SK-N-SH treated with all-trans-retinoic acid at 6 μM for 48 hours (cell line): ENCODE measurements around the gene TMED10.

ENCODE experiments used
- ATAC-seq: fragments of 200-7000 bp; cut with Tn5 transposase; 3 replicates; pipeline ENCODE4 v1.9.1; 2020; ENCODE audit warnings: mild to moderate bottlenecking, moderate library complexity
- ARNTL ChIP-seq: fragments of 450-650 bp; formaldehyde crosslinking; IDR thresholded peaks from 2 replicates; pipeline ENCODE4 v1.5.0; 2020; ENCODE audit warnings: low read depth, mild to moderate bottlenecking, moderate library complexity, borderline replicate concordance
- BACH2 ChIP-seq: fragments of 250-450 bp; sonication (Bioruptor Pico); IDR thresholded peaks from 2 replicates; pipeline ENCODE4 v1.9.0; 2021; ENCODE audit warnings: mild to moderate bottlenecking, borderline replicate concordance
- CSDC2 ChIP-seq: fragments of 250-450 bp; sonication (Bioruptor Pico); IDR thresholded peaks from 2 replicates; pipeline ENCODE4 v1.5.0; 2020; ENCODE audit warnings: mild to moderate bottlenecking, moderate library complexity
- ESRRG ChIP-seq: fragments of 250-450 bp; sonication (Bioruptor Pico); IDR thresholded peaks from 2 replicates; pipeline ENCODE4 v1.6.1; 2021; ENCODE audit warnings: mild to moderate bottlenecking
- GLIS3 ChIP-seq: fragments of 250-450 bp; sonication (Bioruptor Pico); IDR thresholded peaks from 2 replicates; pipeline ENCODE4 v1.5.0; 2020; ENCODE audit warnings: mild to moderate bottlenecking, moderate library complexity
- ISL1 ChIP-seq: fragments of 250-450 bp; sonication (Bioruptor Pico); IDR thresholded peaks from 2 replicates; pipeline ENCODE4 v2.1.2; 2022; ENCODE audit warnings: mild to moderate bottlenecking, moderate library complexity
- OSR1 ChIP-seq: fragments of 250-450 bp; sonication (Bioruptor Pico); IDR thresholded peaks from 2 replicates; pipeline ENCODE4 v1.8.0; 2022; ENCODE audit warnings: moderate library complexity, mild to moderate bottlenecking, inconsistent platforms
- PPARA ChIP-seq: fragments of 250-450 bp; sonication (Bioruptor Pico); IDR thresholded peaks from 2 replicates; pipeline ENCODE4 v1.5.0; 2020; ENCODE audit warnings: mild to moderate bottlenecking, borderline replicate concordance
- RARB ChIP-seq: fragments of 250-450 bp; sonication (Bioruptor Pico); IDR thresholded peaks from 2 replicates; pipeline ENCODE4 v1.8.0; 2021; ENCODE audit warnings: mild to moderate bottlenecking, moderate library complexity
- SNAI2 ChIP-seq: fragments of 250-450 bp; sonication (Bioruptor Pico); IDR thresholded peaks from 2 replicates; pipeline ENCODE4 v1.5.0; 2020; ENCODE audit warnings: mild to moderate bottlenecking, moderate library complexity
- TCF4 ChIP-seq: fragments of 250-450 bp; sonication (Bioruptor Pico); IDR thresholded peaks from 2 replicates; pipeline ENCODE4 v1.8.0; 2021; ENCODE audit warnings: mild to moderate bottlenecking, moderate library complexity, borderline replicate concordance
- TOX ChIP-seq: fragments of 250-450 bp; sonication (Bioruptor Pico); IDR thresholded peaks from 2 replicates; pipeline ENCODE4 v1.8.0; 2021; ENCODE audit warnings: mild to moderate bottlenecking, moderate library complexity, borderline replicate concordance
- ZC3H10 ChIP-seq: fragments of 250-450 bp; sonication (Bioruptor Pico); IDR thresholded peaks from 2 replicates; pipeline ENCODE4 v1.5.1; 2021; ENCODE audit warnings: mild to moderate bottlenecking, moderate library complexity
- ZFP3 ChIP-seq: fragments of 250-450 bp; sonication (Bioruptor Pico); IDR thresholded peaks from 2 replicates; pipeline ENCODE4 v1.5.0; 2020; ENCODE audit warnings: mild to moderate bottlenecking, moderate library complexity
- ZFP30 ChIP-seq: fragments of 450-650 bp; formaldehyde crosslinking; IDR thresholded peaks from 2 replicates; pipeline ENCODE4 v1.5.0; 2022; ENCODE audit warnings: mild to moderate bottlenecking, moderate library complexity
- ZNF565 ChIP-seq: fragments of 450-650 bp; formaldehyde crosslinking; conservative IDR thresholded peaks from 2 replicates; pipeline ENCODE4 v1.5.0; 2020; ENCODE audit warnings: low read depth, mild to moderate bottlenecking, moderate library complexity
- ZNF70 ChIP-seq: fragments of 450-650 bp; formaldehyde crosslinking; IDR thresholded peaks from 2 replicates; pipeline ENCODE4 v1.5.0; 2020; ENCODE audit warnings: mild to moderate bottlenecking, moderate library complexity
- ZNF8 ChIP-seq: fragments of 450-650 bp; formaldehyde crosslinking; IDR thresholded peaks from 2 replicates; pipeline ENCODE4 v1.5.0; 2020; ENCODE audit warnings: mild to moderate bottlenecking, moderate library complexity
- TF ChIP-seq, protein P1 (sequence below): fragments of 250-450 bp; sonication (Bioruptor Pico); IDR thresholded peaks from 2 replicates; pipeline ENCODE4 v1.8.0; 2020; ENCODE audit warnings: mild to moderate bottlenecking, moderate library complexity, borderline replicate concordance
- TF ChIP-seq, protein P2 (sequence below): fragments of 250-450 bp; sonication (Bioruptor Pico); IDR thresholded peaks from 2 replicates; pipeline ENCODE4 v1.8.0; 2021; ENCODE audit warnings: low read depth, mild to moderate bottlenecking, moderate library complexity, borderline replicate concordance
- TF ChIP-seq, protein P3 (sequence below): fragments of 250-450 bp; sonication (Bioruptor Pico); IDR thresholded peaks from 2 replicates; pipeline ENCODE4 v1.5.0; 2020; ENCODE audit warnings: mild to moderate bottlenecking, moderate library complexity
- TF ChIP-seq, protein P4 (sequence below): fragments of 250-450 bp; sonication (Bioruptor Pico); IDR thresholded peaks from 2 replicates; pipeline ENCODE4 v1.5.1; 2021; ENCODE audit warnings: mild to moderate bottlenecking, moderate library complexity
- TF ChIP-seq, protein P5 (sequence below): fragments of 250-450 bp; sonication (Bioruptor Pico); IDR thresholded peaks from 2 replicates; pipeline ENCODE4 v1.5.1; 2020; ENCODE audit warnings: low read depth, mild to moderate bottlenecking, moderate library complexity

TMED10 gene

DNA sequence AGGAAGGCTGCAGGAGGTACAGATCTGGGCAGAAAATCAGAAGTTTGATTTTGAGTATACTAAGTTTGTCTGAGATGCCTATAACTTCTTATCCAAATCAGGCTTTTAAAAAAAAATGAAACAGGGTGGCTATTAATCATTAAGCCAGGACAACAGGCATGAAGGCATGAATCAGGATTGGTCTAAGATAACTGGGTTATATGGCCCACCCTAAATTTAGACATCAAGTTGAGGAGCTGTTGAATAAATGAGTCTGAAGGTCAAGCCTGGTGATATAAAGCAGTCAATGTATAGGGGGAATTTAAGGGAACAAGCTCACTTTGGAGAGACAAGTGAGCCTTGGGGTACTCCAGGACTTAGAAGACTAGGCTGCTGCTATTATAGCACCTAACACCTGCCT is 78.2 kb downstream of the TMED10 start:
- TF ChIP-seq SNAI2: no peak
- TF ChIP-seq ZC3H10: no peak
- no peak for TF ChIP-seq OSR1 (CRISPR knock-in tag)
- TF ChIP-seq, protein P1, sequence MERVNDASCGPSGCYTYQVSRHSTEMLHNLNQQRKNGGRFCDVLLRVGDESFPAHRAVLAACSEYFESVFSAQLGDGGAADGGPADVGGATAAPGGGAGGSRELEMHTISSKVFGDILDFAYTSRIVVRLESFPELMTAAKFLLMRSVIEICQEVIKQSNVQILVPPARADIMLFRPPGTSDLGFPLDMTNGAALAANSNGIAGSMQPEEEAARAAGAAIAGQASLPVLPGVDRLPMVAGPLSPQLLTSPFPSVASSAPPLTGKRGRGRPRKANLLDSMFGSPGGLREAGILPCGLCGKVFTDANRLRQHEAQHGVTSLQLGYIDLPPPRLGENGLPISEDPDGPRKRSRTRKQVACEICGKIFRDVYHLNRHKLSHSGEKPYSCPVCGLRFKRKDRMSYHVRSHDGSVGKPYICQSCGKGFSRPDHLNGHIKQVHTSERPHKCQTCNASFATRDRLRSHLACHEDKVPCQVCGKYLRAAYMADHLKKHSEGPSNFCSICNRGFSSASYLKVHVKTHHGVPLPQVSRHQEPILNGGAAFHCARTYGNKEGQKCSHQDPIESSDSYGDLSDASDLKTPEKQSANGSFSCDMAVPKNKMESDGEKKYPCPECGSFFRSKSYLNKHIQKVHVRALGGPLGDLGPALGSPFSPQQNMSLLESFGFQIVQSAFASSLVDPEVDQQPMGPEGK (CRISPR knock-in tag): no peak
- no peak for TF ChIP-seq GLIS3 (CRISPR knock-in tag)
- TF ChIP-seq, protein P2, sequence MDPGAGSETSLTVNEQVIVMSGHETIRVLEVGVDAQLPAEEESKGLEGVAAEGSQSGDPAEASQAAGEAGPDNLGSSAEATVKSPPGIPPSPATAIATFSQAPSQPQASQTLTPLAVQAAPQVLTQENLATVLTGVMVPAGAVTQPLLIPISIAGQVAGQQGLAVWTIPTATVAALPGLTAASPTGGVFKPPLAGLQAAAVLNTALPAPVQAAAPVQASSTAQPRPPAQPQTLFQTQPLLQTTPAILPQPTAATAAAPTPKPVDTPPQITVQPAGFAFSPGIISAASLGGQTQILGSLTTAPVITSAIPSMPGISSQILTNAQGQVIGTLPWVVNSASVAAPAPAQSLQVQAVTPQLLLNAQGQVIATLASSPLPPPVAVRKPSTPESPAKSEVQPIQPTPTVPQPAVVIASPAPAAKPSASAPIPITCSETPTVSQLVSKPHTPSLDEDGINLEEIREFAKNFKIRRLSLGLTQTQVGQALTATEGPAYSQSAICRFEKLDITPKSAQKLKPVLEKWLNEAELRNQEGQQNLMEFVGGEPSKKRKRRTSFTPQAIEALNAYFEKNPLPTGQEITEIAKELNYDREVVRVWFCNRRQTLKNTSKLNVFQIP (CRISPR knock-in tag): no peak
- no peak for TF ChIP-seq ARNTL (CRISPR knock-in tag)
- TF ChIP-seq TCF4: no peak
- TF ChIP-seq TOX: no peak
- TF ChIP-seq RARB (CRISPR knock-in tag): no peak
- no peak for TF ChIP-seq ZNF565 (CRISPR knock-in tag)
- TF ChIP-seq ZNF8 (CRISPR knock-in tag): no peak
- TF ChIP-seq ZFP30: no peak
- TF ChIP-seq, protein P3, sequence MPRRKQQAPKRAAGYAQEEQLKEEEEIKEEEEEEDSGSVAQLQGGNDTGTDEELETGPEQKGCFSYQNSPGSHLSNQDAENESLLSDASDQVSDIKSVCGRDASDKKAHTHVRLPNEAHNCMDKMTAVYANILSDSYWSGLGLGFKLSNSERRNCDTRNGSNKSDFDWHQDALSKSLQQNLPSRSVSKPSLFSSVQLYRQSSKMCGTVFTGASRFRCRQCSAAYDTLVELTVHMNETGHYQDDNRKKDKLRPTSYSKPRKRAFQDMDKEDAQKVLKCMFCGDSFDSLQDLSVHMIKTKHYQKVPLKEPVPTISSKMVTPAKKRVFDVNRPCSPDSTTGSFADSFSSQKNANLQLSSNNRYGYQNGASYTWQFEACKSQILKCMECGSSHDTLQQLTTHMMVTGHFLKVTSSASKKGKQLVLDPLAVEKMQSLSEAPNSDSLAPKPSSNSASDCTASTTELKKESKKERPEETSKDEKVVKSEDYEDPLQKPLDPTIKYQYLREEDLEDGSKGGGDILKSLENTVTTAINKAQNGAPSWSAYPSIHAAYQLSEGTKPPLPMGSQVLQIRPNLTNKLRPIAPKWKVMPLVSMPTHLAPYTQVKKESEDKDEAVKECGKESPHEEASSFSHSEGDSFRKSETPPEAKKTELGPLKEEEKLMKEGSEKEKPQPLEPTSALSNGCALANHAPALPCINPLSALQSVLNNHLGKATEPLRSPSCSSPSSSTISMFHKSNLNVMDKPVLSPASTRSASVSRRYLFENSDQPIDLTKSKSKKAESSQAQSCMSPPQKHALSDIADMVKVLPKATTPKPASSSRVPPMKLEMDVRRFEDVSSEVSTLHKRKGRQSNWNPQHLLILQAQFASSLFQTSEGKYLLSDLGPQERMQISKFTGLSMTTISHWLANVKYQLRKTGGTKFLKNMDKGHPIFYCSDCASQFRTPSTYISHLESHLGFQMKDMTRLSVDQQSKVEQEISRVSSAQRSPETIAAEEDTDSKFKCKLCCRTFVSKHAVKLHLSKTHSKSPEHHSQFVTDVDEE: no peak
- TF ChIP-seq, protein P4, sequence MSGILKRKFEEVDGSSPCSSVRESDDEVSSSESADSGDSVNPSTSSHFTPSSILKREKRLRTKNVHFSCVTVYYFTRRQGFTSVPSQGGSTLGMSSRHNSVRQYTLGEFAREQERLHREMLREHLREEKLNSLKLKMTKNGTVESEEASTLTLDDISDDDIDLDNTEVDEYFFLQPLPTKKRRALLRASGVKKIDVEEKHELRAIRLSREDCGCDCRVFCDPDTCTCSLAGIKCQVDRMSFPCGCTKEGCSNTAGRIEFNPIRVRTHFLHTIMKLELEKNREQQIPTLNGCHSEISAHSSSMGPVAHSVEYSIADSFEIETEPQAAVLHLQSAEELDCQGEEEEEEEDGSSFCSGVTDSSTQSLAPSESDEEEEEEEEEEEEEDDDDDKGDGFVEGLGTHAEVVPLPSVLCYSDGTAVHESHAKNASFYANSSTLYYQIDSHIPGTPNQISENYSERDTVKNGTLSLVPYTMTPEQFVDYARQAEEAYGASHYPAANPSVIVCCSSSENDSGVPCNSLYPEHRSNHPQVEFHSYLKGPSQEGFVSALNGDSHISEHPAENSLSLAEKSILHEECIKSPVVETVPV (CRISPR knock-in tag): no peak
- TF ChIP-seq ESRRG (CRISPR knock-in tag): no peak
- ATAC-seq: no peak

DNA sequence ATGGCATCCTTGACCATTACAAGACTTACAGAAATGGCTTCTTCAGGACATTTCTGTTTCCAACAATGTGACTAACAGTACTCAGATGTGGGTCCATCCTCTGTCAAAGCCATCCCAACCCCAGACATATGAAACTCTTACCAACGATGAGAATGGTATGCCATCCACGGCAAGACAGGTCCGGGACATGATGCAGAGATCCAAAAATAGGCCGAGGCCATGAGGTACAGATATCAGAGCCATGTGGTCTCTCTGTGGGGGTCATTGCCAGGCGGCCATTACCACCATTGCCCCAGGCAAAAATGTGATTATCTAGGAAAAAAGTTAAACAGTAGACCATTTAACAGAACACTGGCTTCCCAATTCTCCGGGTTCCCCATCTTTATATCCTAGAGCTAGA is 79.5 kb downstream of the TMED10 start:
- no peak for ATAC-seq
- TF ChIP-seq GLIS3 (CRISPR knock-in tag) (no peak), CSDC2 (CRISPR knock-in tag) (no peak), ZFP3 (CRISPR knock-in tag) (no peak), OSR1 (CRISPR knock-in tag) (no peak), ISL1 (CRISPR knock-in tag) (no peak), ZFP30 (no peak), TOX (no peak), ZC3H10 (no peak), TCF4 (no peak), ZNF70 (CRISPR knock-in tag) (no peak), SNAI2 (no peak), PPARA (CRISPR knock-in tag) (no peak), RARB (CRISPR knock-in tag) (no peak), BACH2 (CRISPR knock-in tag) (no peak), ZNF565 (CRISPR knock-in tag) (no peak)
- TF ChIP-seq, protein P1 (CRISPR knock-in tag): no peak
- TF ChIP-seq, protein P4 (CRISPR knock-in tag): no peak
- TF ChIP-seq, protein P5, sequence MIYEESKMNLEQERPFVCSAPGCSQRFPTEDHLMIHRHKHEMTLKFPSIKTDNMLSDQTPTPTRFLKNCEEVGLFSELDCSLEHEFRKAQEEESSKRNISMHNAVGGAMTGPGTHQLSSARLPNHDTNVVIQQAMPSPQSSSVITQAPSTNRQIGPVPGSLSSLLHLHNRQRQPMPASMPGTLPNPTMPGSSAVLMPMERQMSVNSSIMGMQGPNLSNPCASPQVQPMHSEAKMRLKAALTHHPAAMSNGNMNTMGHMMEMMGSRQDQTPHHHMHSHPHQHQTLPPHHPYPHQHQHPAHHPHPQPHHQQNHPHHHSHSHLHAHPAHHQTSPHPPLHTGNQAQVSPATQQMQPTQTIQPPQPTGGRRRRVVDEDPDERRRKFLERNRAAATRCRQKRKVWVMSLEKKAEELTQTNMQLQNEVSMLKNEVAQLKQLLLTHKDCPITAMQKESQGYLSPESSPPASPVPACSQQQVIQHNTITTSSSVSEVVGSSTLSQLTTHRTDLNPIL (CRISPR knock-in tag): no peak
- TF ChIP-seq, all 23 proteins: peak for 0
